ENCODE data around the gene ESPNL.
"Not testable (repeated sequence)": the region's sequence is repeated elsewhere in the genome, so short reads cannot be mapped to it uniquely, and the experiment has no call there.

The ESPNL gene

DNA sequence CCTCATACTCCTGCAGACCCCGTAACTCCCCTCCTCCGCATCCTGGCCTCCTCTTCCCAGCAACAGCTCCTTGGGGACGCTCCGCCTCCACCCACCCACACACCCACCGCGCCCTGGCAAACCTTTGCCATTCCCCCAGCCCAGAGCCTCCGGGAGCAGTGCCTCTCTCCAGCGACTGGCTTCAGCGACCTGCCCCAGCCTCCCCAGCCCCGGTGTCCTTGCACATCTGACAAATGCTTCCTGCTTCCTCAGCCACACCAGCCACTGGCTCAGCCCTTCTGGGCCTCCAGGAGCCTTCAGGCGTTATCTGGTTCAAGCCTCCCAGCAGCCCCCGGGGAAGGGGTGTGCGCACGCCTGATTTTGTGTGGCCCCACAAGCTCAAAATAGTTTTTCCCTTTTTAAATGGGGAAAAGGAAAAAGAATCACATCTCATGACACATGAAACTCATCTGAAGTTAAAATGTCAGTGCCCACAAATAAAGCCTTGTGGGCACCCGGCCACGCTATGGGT, 14.2 kb downstream of the ESPNL start:
- Histone ChIP-seq H3K4me1 (ENCODE audit: insufficient read depth, insufficient read length) (no peaks in the 10 kb centered on the region), H3K4me3 (ENCODE audit: insufficient read length, low read depth) (no peak overlapping the region), H3K27me3 (ENCODE audit: insufficient read depth, insufficient read length) (peaks cover 25% of the 10 kb centered on the region), H3K9me3 (ENCODE audit: insufficient read depth, low read length) (peaks cover 13% of the 10 kb centered on the region), H3K36me3 (ENCODE audit: insufficient read depth, insufficient read length, low read length) (no peaks in the 10 kb centered on the region), H3K9ac (ENCODE audit: insufficient read length, low read depth) (peak overlapping the region; percentile 32)
- TF ChIP-seq YY1 (IDR thresholded peaks at IDR 0.05; ENCODE audit: insufficient read depth, insufficient read length) (no peak), ZNF274 (IDR thresholded peaks at IDR 0.05; ENCODE audit: low read depth, low read length) (no peak), SUZ12 (IDR thresholded peaks at IDR 0.05; ENCODE audit: extremely low read depth, insufficient read depth, insufficient read length) (no peak)
- no peak for DNase-seq (ENCODE audit: low read depth, low spot score)

- H3K9me3 ChIP-seq (ENCODE audit: insufficient read depth, low read length) = peaks cover 13% of the 10 kb centered on the region
- H3K36me3 ChIP-seq (ENCODE audit: insufficient read depth, insufficient read length, low read length) = no peaks in the 10 kb centered on the region
- H3K4me1 ChIP-seq (ENCODE audit: insufficient read depth, insufficient read length) = peaks cover 6% of the 10 kb centered on the region
- H3K9ac ChIP-seq (ENCODE audit: insufficient read length, low read depth) = peak overlapping the region; percentile 32
- H3K27me3 ChIP-seq (ENCODE audit: insufficient read depth, insufficient read length) = peaks cover 32% of the 10 kb centered on the region
- no peak for DNase-seq (ENCODE audit: low read depth, low spot score)
- TF ChIP-seq ZNF274 (IDR thresholded peaks at IDR 0.05; ENCODE audit: low read depth, low read length) (no peak), SUZ12 (IDR thresholded peaks at IDR 0.05; ENCODE audit: extremely low read depth, insufficient read depth, insufficient read length) (no peak), YY1 (IDR thresholded peaks at IDR 0.05; ENCODE audit: insufficient read depth, insufficient read length) (no peak)
- no peak overlapping the region for H3K4me3 ChIP-seq (ENCODE audit: insufficient read length, low read depth)
These were observed 14.9 kb downstream of the ESPNL start for GRCh38 chr2:238114851-238115660.

DNA sequence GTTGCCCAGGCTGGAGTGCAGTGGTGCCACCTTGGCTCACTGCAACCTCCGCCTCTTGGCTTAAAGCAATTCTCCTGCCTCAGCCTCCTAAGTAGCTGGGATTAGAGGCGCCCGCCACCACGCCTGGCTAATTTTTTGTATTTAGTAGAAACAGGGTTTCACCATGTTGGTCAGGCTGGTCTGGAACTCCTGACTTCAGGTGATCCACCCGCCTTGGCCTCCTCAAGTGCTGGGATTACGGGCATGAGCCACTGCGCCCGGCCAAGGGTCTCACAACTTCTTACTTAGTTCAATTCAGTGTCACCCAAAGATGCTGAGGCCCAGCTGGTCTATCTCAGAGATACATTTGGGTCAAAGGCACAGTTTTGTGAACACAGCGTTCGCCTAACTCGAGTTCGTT, 15.6 kb downstream of the ESPNL start:
- Histone ChIP-seq H3K9me3 (ENCODE audit: insufficient read depth, low read length) (peaks cover 13% of the 10 kb centered on the region), H3K27me3 (ENCODE audit: insufficient read depth, insufficient read length) (peaks cover 32% of the 10 kb centered on the region)
- not testable (repeated sequence) for H3K9ac ChIP-seq (ENCODE audit: insufficient read length, low read depth); H3K4me3 ChIP-seq (ENCODE audit: insufficient read length, low read depth); H3K36me3 ChIP-seq (ENCODE audit: insufficient read depth, insufficient read length, low read length); DNase-seq (ENCODE audit: low read depth, low spot score); H3K4me1 ChIP-seq (ENCODE audit: insufficient read depth, insufficient read length)

DNA sequence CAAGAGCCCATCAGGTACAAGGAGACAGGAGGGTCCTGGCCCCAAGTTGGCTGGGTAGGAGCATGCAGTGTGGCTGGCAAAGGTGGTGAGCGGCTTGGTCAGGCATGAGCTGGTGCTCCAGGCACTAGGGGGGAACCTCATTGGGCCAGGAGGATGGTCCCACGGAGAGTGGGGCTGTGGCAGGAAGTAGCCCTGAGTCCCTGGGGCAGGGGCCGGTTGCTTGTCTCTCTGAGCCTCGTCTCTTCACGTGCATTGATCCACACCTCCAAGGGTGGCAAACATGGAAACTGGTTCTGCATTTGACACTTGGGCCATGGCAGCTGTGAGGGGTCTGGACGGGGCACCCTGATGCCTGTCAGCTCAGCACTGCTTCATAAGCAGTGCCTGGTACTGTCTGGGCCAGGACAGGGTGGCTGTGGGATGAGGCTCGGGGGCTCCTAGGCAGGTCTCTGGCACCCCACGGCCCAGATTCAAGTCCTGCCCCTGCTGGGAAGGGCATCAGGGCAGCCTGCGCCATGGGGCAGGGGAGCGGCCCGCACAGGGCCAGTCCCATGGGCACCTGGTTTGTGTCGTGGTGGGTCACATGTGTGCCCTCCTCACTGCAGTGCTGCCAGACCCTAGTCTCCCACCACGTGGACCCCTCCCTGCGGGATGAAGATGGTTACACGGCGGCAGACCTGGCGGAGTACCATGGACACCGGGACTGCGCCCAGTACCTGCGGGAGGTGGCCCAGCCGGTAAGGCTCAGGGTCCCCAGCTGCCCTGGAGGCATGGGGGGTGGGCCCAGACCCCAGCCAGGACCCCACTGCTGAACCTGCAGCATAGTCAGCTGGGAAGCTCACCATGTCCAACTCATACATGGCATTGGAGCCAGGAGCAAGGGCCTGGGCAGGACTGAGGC, 16.4 kb downstream of the ESPNL start:
- TF ChIP-seq SUZ12 (IDR thresholded peaks at IDR 0.05; ENCODE audit: extremely low read depth, insufficient read depth, insufficient read length) (no peak), YY1 (IDR thresholded peaks at IDR 0.05; ENCODE audit: insufficient read depth, insufficient read length) (no peak), ZNF274 (IDR thresholded peaks at IDR 0.05; ENCODE audit: low read depth, low read length) (no peak)
- peaks cover 12% of the 10 kb centered on the region for H3K4me1 ChIP-seq (ENCODE audit: insufficient read depth, insufficient read length)

DNA sequence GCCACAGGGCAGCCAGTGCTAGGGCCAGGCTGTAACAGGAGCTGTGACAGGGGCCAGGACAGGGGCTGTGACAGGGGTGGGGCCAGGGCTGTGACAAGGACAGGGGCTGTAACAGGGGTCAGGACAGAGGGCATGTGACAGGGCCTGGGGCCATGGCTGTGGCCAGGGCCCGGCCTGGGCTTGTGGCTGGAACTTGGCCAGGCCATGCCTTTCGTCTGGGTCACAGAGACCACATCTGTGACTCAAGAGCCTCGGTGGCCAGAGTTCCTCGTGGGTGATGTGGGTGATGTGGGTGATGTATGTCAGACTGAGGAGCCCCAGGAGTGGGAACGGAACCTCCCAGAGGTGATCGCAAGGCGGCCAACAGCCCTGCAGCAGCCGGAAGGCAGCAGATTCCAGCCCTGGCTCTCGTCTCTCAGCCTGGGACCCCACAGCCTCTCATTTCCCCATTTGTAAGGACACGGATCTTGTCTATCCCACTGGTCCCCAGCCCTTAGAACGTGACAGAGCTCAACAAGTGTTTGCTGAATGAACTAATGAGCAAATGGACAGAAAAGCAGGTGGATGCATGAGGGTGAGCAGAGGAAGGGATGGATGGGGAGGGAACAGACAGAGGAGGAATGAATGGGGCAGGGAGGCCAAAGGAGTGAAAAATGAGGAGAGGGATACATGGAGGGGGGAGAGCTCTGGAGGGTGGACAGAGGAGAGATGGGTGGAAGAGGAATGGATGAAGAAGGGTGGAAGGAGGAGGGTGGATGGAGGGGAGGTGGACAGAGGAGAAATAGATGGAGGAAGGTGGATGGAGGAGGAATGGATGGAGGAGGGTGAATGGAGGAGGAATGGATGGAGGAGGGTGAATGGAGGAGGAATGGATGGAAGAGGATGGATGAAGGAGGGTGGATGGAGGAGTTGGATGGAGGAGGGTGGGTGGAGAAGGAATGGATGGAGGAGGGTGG, 17.3 kb downstream of the ESPNL start:
- no peak overlapping the region for H3K9ac ChIP-seq (ENCODE audit: insufficient read length, low read depth)
- peaks cover 32% of the 10 kb centered on the region for H3K27me3 ChIP-seq (ENCODE audit: insufficient read depth, insufficient read length)
- H3K4me1 ChIP-seq (ENCODE audit: insufficient read depth, insufficient read length) = peaks cover 12% of the 10 kb centered on the region
- no peak overlapping the region for H3K4me3 ChIP-seq (ENCODE audit: insufficient read length, low read depth)
- TF ChIP-seq SUZ12 (IDR thresholded peaks at IDR 0.05; ENCODE audit: extremely low read depth, insufficient read depth, insufficient read length) = no peak
- TF ChIP-seq ZNF274 (IDR thresholded peaks at IDR 0.05; ENCODE audit: low read depth, low read length) = no peak
- no peak for TF ChIP-seq YY1 (IDR thresholded peaks at IDR 0.05; ENCODE audit: insufficient read depth, insufficient read length)
- H3K9me3 ChIP-seq (ENCODE audit: insufficient read depth, low read length) = peaks cover 8% of the 10 kb centered on the region
- H3K36me3 ChIP-seq (ENCODE audit: insufficient read depth, insufficient read length, low read length) = no peaks in the 10 kb centered on the region
- DNase-seq (ENCODE audit: low read depth, low spot score) = no peak

More for the DNA sequence above, 16.4 kb downstream of the ESPNL start:
- no peak overlapping the region for H3K4me3 ChIP-seq (ENCODE audit: insufficient read length, low read depth)
- peaks cover 32% of the 10 kb centered on the region for H3K27me3 ChIP-seq (ENCODE audit: insufficient read depth, insufficient read length)
- no peak overlapping the region for H3K9ac ChIP-seq (ENCODE audit: insufficient read length, low read depth)
- peaks cover 13% of the 10 kb centered on the region for H3K9me3 ChIP-seq (ENCODE audit: insufficient read depth, low read length)
- no peaks in the 10 kb centered on the region for H3K36me3 ChIP-seq (ENCODE audit: insufficient read depth, insufficient read length, low read length)
- DNase-seq (ENCODE audit: low read depth, low spot score) = no peak

DNA sequence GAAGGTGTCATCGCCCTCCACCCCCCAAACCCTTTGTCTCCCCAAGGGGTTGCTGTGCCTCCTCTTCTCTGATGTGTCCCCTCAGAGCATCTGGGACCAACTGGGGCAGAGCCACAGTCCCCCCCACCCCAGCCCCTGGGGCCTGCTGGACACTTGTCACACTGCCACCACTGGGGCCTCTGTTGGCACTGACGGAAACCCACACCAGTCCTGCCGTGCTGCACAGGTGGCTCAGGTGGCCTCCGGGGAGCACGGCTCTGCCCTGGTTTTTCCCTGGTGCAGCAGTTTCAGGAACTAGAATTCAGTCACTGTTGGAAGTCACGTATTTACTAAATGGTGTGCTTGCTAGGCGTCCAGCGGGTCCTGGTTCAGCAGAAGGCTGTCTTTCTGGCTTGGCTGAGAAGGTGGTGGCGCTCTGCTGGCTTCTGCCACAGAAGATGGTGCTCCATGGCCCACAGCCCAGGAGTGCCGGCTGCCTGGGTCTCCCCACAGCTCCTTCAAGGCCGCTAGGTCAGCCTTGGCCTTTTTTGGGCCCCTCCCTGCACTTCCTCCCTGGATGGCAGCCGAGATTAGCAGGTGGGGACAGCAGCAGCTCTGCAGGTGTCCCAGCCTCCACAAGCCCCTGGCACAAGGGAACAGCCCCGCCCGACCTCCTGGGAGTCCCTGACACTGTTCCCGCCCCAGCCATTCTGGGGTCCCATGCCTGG, 19.8 kb downstream of the ESPNL start:
- no peaks in the 10 kb centered on the region for H3K9me3 ChIP-seq (ENCODE audit: insufficient read depth, low read length)
- peaks cover 21% of the 10 kb centered on the region for H3K4me1 ChIP-seq (ENCODE audit: insufficient read depth, insufficient read length)
- peak overlapping the region; percentile 38 for H3K9ac ChIP-seq (ENCODE audit: insufficient read length, low read depth)
- peaks cover 32% of the 10 kb centered on the region for H3K27me3 ChIP-seq (ENCODE audit: insufficient read depth, insufficient read length)
- no peak overlapping the region for H3K4me3 ChIP-seq (ENCODE audit: insufficient read length, low read depth)
- DNase-seq (ENCODE audit: low read depth, low spot score) = no peak
- TF ChIP-seq SUZ12 (IDR thresholded peaks at IDR 0.05; ENCODE audit: extremely low read depth, insufficient read depth, insufficient read length) (no peak), YY1 (IDR thresholded peaks at IDR 0.05; ENCODE audit: insufficient read depth, insufficient read length) (no peak), ZNF274 (IDR thresholded peaks at IDR 0.05; ENCODE audit: low read depth, low read length) (no peak)
- H3K36me3 ChIP-seq (ENCODE audit: insufficient read depth, insufficient read length, low read length) = no peaks in the 10 kb centered on the region

Measured in NT2/D1 (cell line).